Activated CD8-positive, alpha-beta memory T cell treated with anti-CD3 and anti-CD28 coated beads, Interleukin-2, amount 50 U/mL, for 24 hours (primary cell): Measurements from ENCODE around the gene TGIF1.
"Not testable (repeated sequence)": the region's sequence is repeated elsewhere in the genome, so short reads cannot be mapped to it uniquely, and the experiment has no call there.

Source experiments
- DNase-seq: peaks from one replicate; pipeline ENCODE4 v3.0.0-alpha.2; 2020; ENCODE audit errors: extremely low read depth

The TGIF1 gene

GRCh38 chr18:3455907-3456685 is 6.1 kb downstream of the TGIF1 start:
- DNase-seq: no peak

- no peak for DNase-seq
Observed at GRCh38 chr18:3456686-3457069, 6.7 kb downstream of the TGIF1 start.

- DNase-seq: no peak
Observed at GRCh38 chr18:3457261-3457724, 7.3 kb downstream of the TGIF1 start.

- DNase-seq: no peak
Observed at GRCh38 chr18:3458378-3458777, 8.4 kb downstream of the TGIF1 start.

- DNase-seq: no peak
Observed at GRCh38 chr18:3458952-3459853, 9.2 kb downstream of the TGIF1 start.

- DNase-seq: no peak
Observed at GRCh38 chr18:3460823-3461398, 10.9 kb downstream of the TGIF1 start.

GRCh38 chr18:3461704-3462103 is 11.7 kb downstream of the TGIF1 start:
- DNase-seq: no peak

- no peak for DNase-seq
Observed at GRCh38 chr18:3463051-3463450, 13.1 kb downstream of the TGIF1 start.

- DNase-seq: no peak
Observed at GRCh38 chr18:3466045-3466444, 16.1 kb downstream of the TGIF1 start.

GRCh38 chr18:3466872-3467271 is 16.9 kb downstream of the TGIF1 start:
- DNase-seq: no peak

GRCh38 chr18:3468066-3468705 is 18.2 kb downstream of the TGIF1 start:
- no peak for DNase-seq

GRCh38 chr18:3468833-3469232 is 18.9 kb downstream of the TGIF1 start:
- no peak for DNase-seq

GRCh38 chr18:3471141-3471648 is 21.2 kb downstream of the TGIF1 start:
- DNase-seq: no peak

GRCh38 chr18:3472121-3472520 is 22.1 kb downstream of the TGIF1 start:
- DNase-seq: not testable (repeated sequence)

GRCh38 chr18:3472681-3473544 is 22.9 kb downstream of the TGIF1 start:
- DNase-seq: no peak

GRCh38 chr18:3478262-3478978 is 28.4 kb downstream of the TGIF1 start:
- DNase-seq: no peak

GRCh38 chr18:3479978-3480509 is 30.1 kb downstream of the TGIF1 start:
- DNase-seq: no peak

- no peak for DNase-seq
Observed at GRCh38 chr18:3480827-3481573, 31.0 kb downstream of the TGIF1 start.

GRCh38 chr18:3481696-3482210 is 31.8 kb downstream of the TGIF1 start:
- DNase-seq: no peak
